Endothelial cell of umbilical vein (primary cell): ENCODE results near the gene RNF112. TPM values are rescaled to one million over a fixed set of nuclear protein-coding genes. Genes with fewer than 3 reads are reported as not detected.
A peak's percentile ranks its signal among the peaks of the same experiment; 100 is the strongest.

Experiments used
- BruUV-seq: library from RNA; stranded (reverse); fragments of 400-500 nt; replicated peaks from 2 replicates; lab custom pipeline; 2021; lab: Mats Ljungman, UMichigan
- CTCF ChIA-PET: fragments of 300-600, 350-600 bp; sonication (Branson Sonifier 250); formaldehyde crosslinking; loops from one replicate; lab custom pipeline; 2021; ENCODE audit warnings: antibody characterized with exemption, inconsistent platforms; lab: Charles Lee
- POLR2A ChIA-PET: fragments of 300-600, 350-600 bp; sonication (Branson Sonifier 250); formaldehyde crosslinking; loops from one replicate; lab custom pipeline; 2021; ENCODE audit warnings: antibody characterized with exemption, inconsistent platforms; lab: Charles Lee
- DNase-seq: peaks from one replicate; pipeline ENCODE4 v3.0.0-alpha.2; 2011; ENCODE audit warnings: low read depth, low spot score
- FAIRE-seq: peaks from 2 replicates; lab custom pipeline; 2011; peaks lifted over from hg19 to GRCh38; lab: Jason Lieb, UNC
- H2AFZ ChIP-seq: 2 replicates; pipeline ENCODE4 v1.6.0; 2012; ENCODE audit warnings: low read depth, low read length, control low read depth, inconsistent platforms
- H3K27ac ChIP-seq: 2 replicates; pipeline ENCODE4 v1.5.1; 2011; ENCODE audit warnings: low read depth, mild to moderate bottlenecking, control low read depth, low read length, moderate library complexity; ENCODE audit not compliant: insufficient read depth
- H3K27me3 ChIP-seq, 2 experiments: 2 replicates each; pipeline versions ENCODE4 v1.6.0 to v1.6.1; 2011; ENCODE audit warnings: low read length in 2 of 2, mixed read lengths in 1 of 2; ENCODE audit not compliant: control insufficient read depth in 2 of 2, insufficient read depth in 2 of 2
- H3K36me3 ChIP-seq, 2 experiments: 2 replicates in 1 of 2; 3 replicates in 1 of 2; pipeline ENCODE4 v1.5.1; 2011; ENCODE audit warnings: low read length in 2 of 2, mild to moderate bottlenecking in 1 of 2, moderate library complexity in 1 of 2; ENCODE audit not compliant: control insufficient read depth in 2 of 2, insufficient read depth in 2 of 2; ENCODE audit errors: extremely low read depth in 1 of 2
- H3K4me1 ChIP-seq: 3 replicates; pipeline ENCODE4 v1.5.1; 2011; ENCODE audit warnings: mild to moderate bottlenecking, low read length; ENCODE audit not compliant: control insufficient read depth, insufficient read depth; ENCODE audit errors: extremely low read depth
- H3K4me2 ChIP-seq: 2 replicates; pipeline ENCODE4 v1.6.1; 2011; ENCODE audit warnings: low read length, control low read depth, mixed read lengths; ENCODE audit not compliant: insufficient read depth
- H3K4me3 ChIP-seq, 3 experiments: fragments of 200-600 bp in 1 of 3; sonication (generic), shearing (Covaris generic) in 1 of 3; replicated peaks in 1 of 3; 2 replicates each; pipeline ENCODE4 v1.5.1; 2011 to 2016; ENCODE audit warnings: control low read depth in 3 of 3, low read length in 3 of 3, mild to moderate bottlenecking in 2 of 3, inconsistent platforms in 1 of 3, low read depth in 1 of 3, moderate library complexity in 1 of 3; ENCODE audit not compliant: insufficient read depth in 1 of 3
- H3K79me2 ChIP-seq: 2 replicates; pipeline ENCODE4 v1.6.0; 2012; ENCODE audit warnings: low read length, inconsistent platforms; ENCODE audit not compliant: control insufficient read depth, insufficient read depth
- H3K9ac ChIP-seq: replicated peaks from 2 replicates; pipeline ENCODE3; 2011; ENCODE audit warnings: low read length, control low read depth; ENCODE audit not compliant: insufficient read depth; ENCODE audit errors: extremely low read depth
- H3K9me1 ChIP-seq: replicated peaks from 3 replicates; pipeline ENCODE4 v1.6.0; 2011; ENCODE audit warnings: mild to moderate bottlenecking, low read length; ENCODE audit not compliant: control insufficient read depth, insufficient read depth; ENCODE audit errors: extremely low read depth
- H3K9me3 ChIP-seq: replicated peaks from 2 replicates; pipeline ENCODE4 v1.5.1; 2012; ENCODE audit warnings: low read length, inconsistent platforms; ENCODE audit not compliant: control insufficient read depth, insufficient read depth
- H4K20me1 ChIP-seq: replicated peaks from 2 replicates; pipeline ENCODE3; 2011; ENCODE audit warnings: mild to moderate bottlenecking, low read length; ENCODE audit not compliant: control insufficient read depth, insufficient read depth; ENCODE audit errors: extremely low read depth
- EZH2 ChIP-seq: IDR thresholded peaks from 2 replicates; pipeline ENCODE4 v1.6.1; 2012; ENCODE audit warnings: borderline replicate concordance, low read depth, mild to moderate bottlenecking, moderate library complexity, low read length, inconsistent platforms; ENCODE audit not compliant: severe bottlenecking
- FOS ChIP-seq: IDR thresholded peaks from 2 replicates; pipeline ENCODE4 v1.6.1; 2011; ENCODE audit warnings: mild to moderate bottlenecking, low read length, moderate library complexity, borderline replicate concordance; ENCODE audit not compliant: insufficient read depth
- GATA2 ChIP-seq: IDR thresholded peaks from 2 replicates; pipeline ENCODE4 v1.7.0; 2011; ENCODE audit warnings: low read depth, mild to moderate bottlenecking, moderate library complexity, mixed read lengths, low read length; ENCODE audit not compliant: insufficient read length, insufficient read depth
- JUN ChIP-seq: IDR thresholded peaks from 2 replicates; pipeline ENCODE4 v1.6.1; 2011; ENCODE audit warnings: borderline replicate concordance, low read depth; ENCODE audit not compliant: insufficient read length, insufficient read depth
- POLR2A ChIP-seq: IDR thresholded peaks from 2 replicates; pipeline ENCODE4 v1.6.1; 2012; ENCODE audit warnings: low read depth, mild to moderate bottlenecking, control low read depth, low read length
- POLR2AphosphoS5 ChIP-seq: IDR thresholded peaks from 2 replicates; pipeline ENCODE4 v1.6.1; 2012; ENCODE audit warnings: low read depth, mild to moderate bottlenecking, control low read depth, low read length, moderate library complexity; ENCODE audit not compliant: insufficient read depth
- dilution Hi-C: fragments of 300-500 bp; cut with MboI; formaldehyde crosslinking; loops from one replicate; pipeline ENCODE4 v1.15.0; 2019; ENCODE audit warnings: low sequenced_read_pairs; ENCODE audit not compliant: extremely low pct_ligation_motif_present
- intact Hi-C: fragments of 100-400 bp; cut with micrococcal nuclease; formaldehyde crosslinking; loops from one replicate; pipeline ENCODE4 v1.10.0; 2022
- polyA plus RNA-seq, 4 experiments: library from polyadenylated mRNA; depleted of rRNA in 3 of 4; stranded (reverse) in 3 of 4; unstranded in 1 of 4; fragments of >200 nt; gene quantifications; 2 replicates each; pipeline versions ENCODE4 v1.2.1 to v1.2.3, GENCODE V29; 2011 to 2012; ENCODE audit warnings: missing spikeins in 1 of 4
- total RNA-seq: library from RNA; stranded (reverse); gene quantifications from 2 replicates; pipeline ENCODE4 v1.2.3, GENCODE V29; 2021
- TF ChIP-seq, protein P1 (sequence below): IDR thresholded peaks from 2 replicates; pipeline ENCODE4 v1.6.1; 2011; ENCODE audit not compliant: insufficient read depth, insufficient read length
- TF ChIP-seq, protein P2 (sequence below), 2 donors: IDR thresholded peaks; 1 replicate in 1 of 2; 2 replicates in 1 of 2; pipeline ENCODE4 v1.5.1; 2011; ENCODE audit warnings: low read length in 2 of 2, mild to moderate bottlenecking in 2 of 2, moderate library complexity in 2 of 2, control low read depth in 1 of 2, inconsistent platforms in 1 of 2, low read depth in 1 of 2; ENCODE audit not compliant: insufficient read depth in 1 of 2; ENCODE audit errors: extremely low read depth in 1 of 2

The RNF112 gene
- total and polyA plus RNA-seq, 2 donors (not counting 3 experiments of a cell fraction or from before 2014, with no cell fraction given) = 0.06 to 0.11 TPM

GRCh38 chr17:19387921-19388521, 23.0 kb upstream of the RNF112 start:
- no peak overlapping the region for H3K9ac ChIP-seq
- H2AFZ ChIP-seq = no peak overlapping the region
- H3K4me1 ChIP-seq = no peaks in the 10 kb centered on the region
- ChIA-PET POLR2A (no interaction called here), CTCF (interaction anchor here (1.1 to 1.5 kb wide), 3 partner anchors 10 to 59 kb away, joined by 3 to 4 read pairs (median 4); partner anchors contain the start of gene MAPK7)
- no peak for FAIRE-seq
- no peak for DNase-seq
- TF ChIP-seq GATA2 = no peak
- TF ChIP-seq, protein P1, sequence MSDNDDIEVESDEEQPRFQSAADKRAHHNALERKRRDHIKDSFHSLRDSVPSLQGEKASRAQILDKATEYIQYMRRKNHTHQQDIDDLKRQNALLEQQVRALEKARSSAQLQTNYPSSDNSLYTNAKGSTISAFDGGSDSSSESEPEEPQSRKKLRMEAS = no peak
- TF ChIP-seq POLR2A = no peak
- TF ChIP-seq EZH2 = no peak
- TF ChIP-seq, protein P2, sequence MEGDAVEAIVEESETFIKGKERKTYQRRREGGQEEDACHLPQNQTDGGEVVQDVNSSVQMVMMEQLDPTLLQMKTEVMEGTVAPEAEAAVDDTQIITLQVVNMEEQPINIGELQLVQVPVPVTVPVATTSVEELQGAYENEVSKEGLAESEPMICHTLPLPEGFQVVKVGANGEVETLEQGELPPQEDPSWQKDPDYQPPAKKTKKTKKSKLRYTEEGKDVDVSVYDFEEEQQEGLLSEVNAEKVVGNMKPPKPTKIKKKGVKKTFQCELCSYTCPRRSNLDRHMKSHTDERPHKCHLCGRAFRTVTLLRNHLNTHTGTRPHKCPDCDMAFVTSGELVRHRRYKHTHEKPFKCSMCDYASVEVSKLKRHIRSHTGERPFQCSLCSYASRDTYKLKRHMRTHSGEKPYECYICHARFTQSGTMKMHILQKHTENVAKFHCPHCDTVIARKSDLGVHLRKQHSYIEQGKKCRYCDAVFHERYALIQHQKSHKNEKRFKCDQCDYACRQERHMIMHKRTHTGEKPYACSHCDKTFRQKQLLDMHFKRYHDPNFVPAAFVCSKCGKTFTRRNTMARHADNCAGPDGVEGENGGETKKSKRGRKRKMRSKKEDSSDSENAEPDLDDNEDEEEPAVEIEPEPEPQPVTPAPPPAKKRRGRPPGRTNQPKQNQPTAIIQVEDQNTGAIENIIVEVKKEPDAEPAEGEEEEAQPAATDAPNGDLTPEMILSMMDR (IDR thresholded peaks at IDR 0.05; ENCODE audit: extremely low read depth in 1 of 2, insufficient read depth in 1 of 2, low read depth in 1 of 2, low read length in 2 of 2) = no peak
- no peak for TF ChIP-seq POLR2AphosphoS5
- no peak for TF ChIP-seq JUN
- TF ChIP-seq FOS = no peak
- intact Hi-C loops (no loop called here), dilution Hi-C loops (no loop called here)
- no peaks in the 10 kb centered on the region for H3K9me1 ChIP-seq
- H3K79me2 ChIP-seq = no peaks in the 10 kb centered on the region
- no peaks in the 10 kb centered on the region for H3K9me3 ChIP-seq
- TSS peak; percentile 5 for BruUV-seq
- peaks cover 9 to 16% of the 10 kb centered on the region in 2 experiments for H3K27me3 ChIP-seq
- no peak overlapping the region for H3K4me3 ChIP-seq
- peaks cover 0 to 14% of the 10 kb centered on the region in 2 experiments for H3K36me3 ChIP-seq
- no peak overlapping the region for H3K27ac ChIP-seq
- no peaks in the 10 kb centered on the region for H4K20me1 ChIP-seq
- H3K4me2 ChIP-seq = no peak overlapping the region
